Measurements from ENCODE around the gene CLEC1A.

GRCh38 chr12:10122689-10123088, 23.9 kb upstream of the CLEC1A start:
- TF ChIP-seq POLR2A (IDR thresholded peaks at IDR 0.05; ENCODE audit: low read depth, low read length) (no peak), CTCF (IDR thresholded peaks at IDR 0.05; ENCODE audit: extremely low read depth in 1 of 2, insufficient read depth in 1 of 2, low read depth in 1 of 2, low read length in 2 of 2) (no peak), POLR2AphosphoS5 (IDR thresholded peaks at IDR 0.05; ENCODE audit: insufficient read depth, low read depth, low read length) (no peak), EZH2 (IDR thresholded peaks at IDR 0.05; ENCODE audit: borderline replicate concordance, low read depth, low read length, severe bottlenecking) (no peak), GATA2 (IDR thresholded peaks at IDR 0.05; ENCODE audit: insufficient read depth, insufficient read length, low read depth, low read length) (no peak), JUN (IDR thresholded peaks at IDR 0.05; ENCODE audit: borderline replicate concordance, insufficient read depth, insufficient read length, low read depth) (no peak)
- TF ChIP-seq, protein P1, sequence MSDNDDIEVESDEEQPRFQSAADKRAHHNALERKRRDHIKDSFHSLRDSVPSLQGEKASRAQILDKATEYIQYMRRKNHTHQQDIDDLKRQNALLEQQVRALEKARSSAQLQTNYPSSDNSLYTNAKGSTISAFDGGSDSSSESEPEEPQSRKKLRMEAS (IDR thresholded peaks at IDR 0.05; ENCODE audit: insufficient read depth, insufficient read length), result no peak

All from endothelial cell of umbilical vein (primary cell).